ENCODE measurements around the gene AGBL1.

AGBL1 gene

DNA sequence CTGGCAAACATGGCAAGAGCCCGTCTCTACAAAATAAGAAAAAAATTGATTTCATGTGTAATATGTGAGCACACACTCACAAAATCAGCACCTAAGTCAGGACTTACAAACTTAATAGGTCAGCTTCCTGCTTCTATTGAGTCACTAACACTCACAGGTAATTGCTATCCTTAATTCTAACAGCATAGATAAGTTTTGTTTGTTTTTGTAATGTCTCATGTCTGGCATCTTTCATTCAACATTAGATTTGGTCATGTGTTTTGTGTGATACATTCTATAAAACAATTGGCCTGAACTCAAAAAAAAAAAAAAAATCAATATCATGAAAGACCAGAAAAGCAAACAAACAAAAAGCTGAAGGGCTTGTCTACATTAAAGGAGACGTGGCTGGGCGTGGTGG is 564.7 kb downstream of the AGBL1 start:
- DNase-seq (ENCODE audit: low spot score), result no peak

DNA sequence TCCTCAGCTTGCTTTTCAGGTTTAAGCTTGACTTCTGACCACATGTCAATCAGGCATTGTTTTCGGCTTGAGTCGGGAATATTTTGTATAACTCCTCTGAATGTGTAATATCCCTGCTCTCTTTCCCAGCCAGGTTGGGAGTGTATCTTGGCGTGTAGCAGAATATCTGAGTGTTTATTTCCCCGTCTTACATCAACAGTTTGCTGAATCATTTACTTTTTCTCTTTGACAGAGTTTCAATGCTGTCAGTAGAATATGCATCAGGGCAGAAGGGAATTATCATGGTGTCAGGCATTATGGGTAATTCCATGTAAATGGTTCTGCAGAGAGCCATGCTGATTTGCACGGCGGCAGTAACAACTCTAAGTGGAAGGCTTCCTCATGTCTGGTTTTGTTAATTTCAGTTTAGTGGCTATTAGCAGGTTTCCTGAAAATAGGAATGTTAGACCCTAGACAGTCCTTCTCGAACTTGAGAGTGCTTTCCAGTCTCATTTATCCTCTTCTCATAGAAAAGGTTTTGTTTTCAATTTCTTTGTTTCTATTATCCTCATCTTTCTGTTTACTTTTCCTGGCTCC is 566.3 kb downstream of the AGBL1 start:
- no peak for DNase-seq (ENCODE audit: low spot score)

DNA sequence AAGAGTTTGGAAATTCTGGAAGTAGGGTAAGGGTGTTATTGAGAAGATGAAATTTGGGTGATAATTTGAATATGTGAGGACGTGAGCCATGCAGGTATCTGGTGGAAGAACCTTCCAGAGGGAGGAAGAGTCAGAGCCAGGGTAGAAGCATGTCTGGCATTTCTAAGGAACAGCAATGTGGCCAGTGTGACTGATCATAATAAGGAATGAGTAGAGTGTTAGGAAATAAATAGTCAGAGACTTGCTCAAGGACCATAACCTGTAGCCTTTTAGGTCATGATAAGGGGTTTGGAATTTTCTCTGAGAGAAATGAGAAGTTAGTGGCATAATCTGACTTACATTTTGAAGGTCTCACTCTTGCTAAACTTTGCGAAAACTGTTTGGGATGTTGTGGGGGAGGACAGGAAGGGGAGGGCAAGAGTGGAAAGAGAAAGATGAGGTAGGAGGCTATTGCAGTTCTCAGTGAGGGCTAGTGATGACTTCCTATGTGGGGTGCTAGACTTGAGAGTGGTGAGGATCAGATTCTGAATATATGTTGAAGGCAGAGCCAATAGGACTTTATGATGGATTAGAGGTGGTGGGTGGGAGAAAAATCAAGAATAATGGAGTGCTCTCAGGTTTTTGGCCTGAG is 568.3 kb downstream of the AGBL1 start:
- DNase-seq (ENCODE audit: low spot score), result no peak

GRCh38 chr15:86649277-86649676 is 569.6 kb downstream of the AGBL1 start:
- DNase-seq (ENCODE audit: low spot score), result no peak

- DNase-seq (ENCODE audit: low spot score), result no peak
Observed at GRCh38 chr15:86650094-86650493, 570.4 kb downstream of the AGBL1 start.

DNA sequence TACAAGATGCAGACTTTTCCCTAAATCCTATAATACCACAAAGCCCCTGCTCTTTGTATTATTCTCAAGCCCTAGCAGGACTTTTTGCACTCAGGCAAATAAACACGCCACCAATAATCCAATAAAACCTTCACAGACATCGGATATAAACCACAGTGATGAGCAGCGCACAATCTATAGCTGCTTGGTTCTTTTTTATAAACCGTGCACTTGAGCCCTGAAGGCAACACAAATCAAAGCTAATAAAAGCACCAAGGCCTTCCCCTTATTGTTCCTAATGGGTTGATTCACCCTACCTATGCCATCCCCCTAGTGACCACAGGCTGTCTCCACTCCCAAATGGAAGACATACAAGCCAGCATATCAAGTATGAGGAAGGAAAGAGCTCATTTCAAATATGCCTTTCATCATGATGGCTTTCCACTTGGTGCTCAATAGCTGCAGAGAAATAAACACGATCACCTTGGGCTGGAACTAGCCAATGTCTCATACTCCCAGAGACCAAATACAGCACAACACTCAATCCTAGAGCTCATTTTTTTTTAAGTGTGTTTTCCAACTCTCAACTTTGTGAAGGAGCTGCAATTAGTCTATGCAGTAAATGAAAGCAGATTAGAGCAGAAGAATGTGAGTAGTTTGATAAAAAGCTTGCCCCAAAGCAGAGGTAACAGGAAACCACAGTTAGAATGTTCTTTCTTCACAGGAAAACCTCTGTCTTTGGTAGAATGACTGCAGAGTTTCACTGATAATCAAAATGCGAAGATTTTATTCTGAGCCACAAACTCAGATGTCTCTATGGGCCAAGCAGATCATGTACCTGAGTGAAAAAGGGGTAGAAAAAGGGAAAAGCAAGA is 573.9 kb downstream of the AGBL1 start:
- no peak for DNase-seq (ENCODE audit: low spot score)

DNA sequence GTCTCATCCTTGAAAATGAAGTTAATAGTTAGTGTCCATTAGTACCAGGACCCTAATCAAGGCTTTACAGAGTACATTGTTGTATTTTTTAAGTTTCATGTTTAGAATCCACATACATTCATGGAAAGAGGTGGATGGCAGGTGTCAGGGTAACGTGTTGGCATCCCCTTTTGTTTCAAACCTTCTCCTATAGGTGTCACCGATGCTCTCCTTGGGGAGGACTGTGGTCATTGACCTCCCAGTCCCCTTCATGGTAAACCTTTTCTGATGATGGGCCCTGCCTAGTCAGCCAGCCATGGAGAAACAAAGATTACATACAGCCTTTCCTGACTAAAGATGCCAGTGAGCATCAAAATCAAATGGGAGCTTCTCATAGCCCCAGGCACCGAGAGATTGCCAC is 574.8 kb downstream of the AGBL1 start:
- DNase-seq (ENCODE audit: low spot score), result no peak

DNA sequence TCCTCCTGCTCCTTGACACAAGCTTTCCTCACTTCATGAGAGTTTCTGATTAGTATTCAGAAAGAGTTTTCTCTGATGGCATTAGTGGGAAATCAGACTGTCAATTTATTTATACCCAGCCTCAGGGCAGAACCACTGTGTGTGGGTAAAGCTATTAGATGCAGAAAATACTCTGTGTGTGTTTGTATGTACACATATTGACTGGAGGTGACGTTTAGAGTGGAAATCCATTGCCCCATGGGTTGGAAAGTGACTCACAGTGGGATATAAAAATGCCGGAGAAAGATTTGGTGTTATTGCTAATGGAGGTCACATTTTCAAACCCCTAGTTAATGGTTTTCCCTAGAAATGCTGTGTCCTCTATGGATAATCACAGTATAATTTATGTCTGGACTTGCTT is 577.6 kb downstream of the AGBL1 start:
- no peak for DNase-seq (ENCODE audit: low spot score)

GRCh38 chr15:86659724-86660411 is 580.2 kb downstream of the AGBL1 start:
- DNase-seq (ENCODE audit: low spot score), result no peak

DNA sequence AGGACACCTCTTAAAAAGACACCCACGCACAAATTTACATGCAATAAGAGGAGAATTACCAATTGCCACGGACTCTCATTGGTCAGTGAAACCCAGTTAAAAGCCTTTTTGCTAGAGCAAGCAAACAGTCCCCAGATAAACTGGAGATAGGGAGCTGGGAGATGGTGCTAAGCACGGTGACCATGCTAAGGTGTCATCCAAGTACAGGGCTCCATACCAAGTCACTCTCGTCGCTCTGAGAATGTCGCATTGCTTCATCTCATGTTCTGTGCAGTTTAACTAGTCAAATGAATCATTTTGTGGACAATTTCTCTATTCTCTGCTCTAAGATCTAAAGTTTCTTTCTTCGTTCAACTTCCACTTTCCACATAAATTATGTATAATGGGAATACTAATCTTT is 581.9 kb downstream of the AGBL1 start:
- DNase-seq (ENCODE audit: low spot score), result no peak

DNA sequence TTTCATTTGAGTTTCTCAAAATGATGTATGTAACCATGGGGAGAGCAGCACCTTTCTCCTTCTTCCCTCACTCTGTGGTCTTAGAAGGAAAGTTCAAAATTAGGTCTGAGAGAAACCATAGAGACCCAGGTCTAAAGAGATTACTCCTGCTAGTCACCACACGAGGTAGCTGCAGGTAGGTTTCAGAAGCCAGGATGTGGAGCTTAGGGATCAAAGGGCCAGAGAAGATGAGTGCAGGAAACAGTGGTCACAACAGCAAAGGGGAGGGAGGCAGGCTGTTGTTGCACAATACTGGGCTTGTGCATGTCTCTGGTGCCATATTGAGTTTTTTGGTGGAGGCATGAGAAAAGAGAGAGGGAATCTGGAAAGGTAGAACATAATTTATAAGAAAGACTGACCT is 583.6 kb downstream of the AGBL1 start:
- no peak for DNase-seq (ENCODE audit: low spot score)

- DNase-seq (ENCODE audit: low spot score), result no peak
Observed at GRCh38 chr15:86663979-86664378, 584.3 kb downstream of the AGBL1 start.

DNA sequence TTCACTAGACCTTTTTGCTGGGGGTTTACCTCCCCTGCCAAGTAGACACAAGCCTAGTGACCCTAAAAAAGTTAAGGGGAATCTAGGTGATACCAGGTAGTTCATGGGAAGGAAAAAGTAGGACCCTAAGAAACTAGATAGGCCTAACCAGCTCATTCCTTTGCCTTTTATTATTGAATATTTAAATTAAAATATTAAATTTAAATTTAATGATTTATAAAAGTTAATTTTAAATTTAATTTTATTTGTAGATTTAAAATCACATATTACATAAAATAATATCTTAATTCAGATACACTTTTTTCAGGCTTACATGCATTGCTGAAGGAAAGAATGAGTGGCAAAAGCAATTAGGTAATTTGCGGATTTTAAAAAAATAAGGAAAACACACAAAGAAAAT is 584.9 kb downstream of the AGBL1 start:
- DNase-seq (ENCODE audit: low spot score), result no peak

DNA sequence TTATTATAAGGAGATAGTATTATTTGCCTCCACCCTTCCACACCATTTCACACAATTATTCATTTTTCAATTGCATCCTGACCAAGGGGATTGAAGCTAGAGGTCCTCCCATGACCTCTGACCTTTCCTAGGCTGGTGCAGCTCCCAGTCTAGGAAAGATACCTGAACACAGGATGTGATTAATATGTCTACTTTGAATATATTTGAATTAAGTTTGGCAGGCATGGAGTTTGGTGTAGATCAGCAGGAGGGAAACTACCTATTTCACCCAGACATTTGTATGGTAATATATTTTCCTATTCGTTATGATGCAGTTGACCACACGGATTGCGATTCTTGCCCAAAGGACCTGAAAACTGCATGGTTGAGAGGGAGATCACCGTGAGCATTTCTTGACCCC is 596.3 kb downstream of the AGBL1 start:
- no peak for DNase-seq (ENCODE audit: low spot score)

DNA sequence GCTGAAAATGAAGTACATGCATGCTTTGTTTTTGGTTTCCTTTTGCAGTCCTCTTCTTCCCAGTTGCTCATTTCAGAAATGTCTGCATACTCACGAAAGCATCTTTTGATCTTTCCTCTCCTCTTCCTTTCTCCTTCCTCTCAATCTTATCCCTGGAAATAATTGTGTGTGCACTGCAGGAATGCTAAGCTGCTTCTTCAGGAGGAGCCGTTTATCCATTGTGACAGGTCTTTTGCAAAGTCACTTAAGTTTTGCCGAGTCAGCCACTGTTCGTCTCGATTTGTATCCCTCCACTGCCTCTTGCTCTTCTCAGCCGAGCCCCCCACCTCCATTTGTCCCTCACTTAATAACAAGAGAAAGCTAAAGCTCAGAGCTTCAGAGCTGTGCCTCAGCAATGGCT is 597.6 kb downstream of the AGBL1 start:
- no peak for DNase-seq (ENCODE audit: low spot score)

DNA sequence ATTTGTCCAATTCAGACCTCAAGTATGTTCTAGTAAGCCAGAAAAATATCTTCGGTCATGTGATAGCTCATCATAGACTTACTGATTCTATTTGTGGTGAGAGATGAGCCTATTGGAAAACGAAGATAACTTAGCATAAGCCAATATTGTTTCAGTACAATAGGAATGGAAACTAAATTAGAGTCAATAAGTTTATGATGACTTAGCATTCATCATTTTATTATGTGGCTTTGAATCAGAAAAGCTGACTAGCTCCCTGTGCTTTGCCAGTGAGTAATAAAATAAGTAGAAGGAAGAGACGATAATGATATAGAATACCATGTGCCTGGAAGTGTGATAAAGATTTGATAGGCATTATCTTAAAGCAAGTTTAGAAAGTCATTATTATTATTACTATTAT is 605.6 kb downstream of the AGBL1 start:
- no peak for DNase-seq (ENCODE audit: low spot score)

DNA sequence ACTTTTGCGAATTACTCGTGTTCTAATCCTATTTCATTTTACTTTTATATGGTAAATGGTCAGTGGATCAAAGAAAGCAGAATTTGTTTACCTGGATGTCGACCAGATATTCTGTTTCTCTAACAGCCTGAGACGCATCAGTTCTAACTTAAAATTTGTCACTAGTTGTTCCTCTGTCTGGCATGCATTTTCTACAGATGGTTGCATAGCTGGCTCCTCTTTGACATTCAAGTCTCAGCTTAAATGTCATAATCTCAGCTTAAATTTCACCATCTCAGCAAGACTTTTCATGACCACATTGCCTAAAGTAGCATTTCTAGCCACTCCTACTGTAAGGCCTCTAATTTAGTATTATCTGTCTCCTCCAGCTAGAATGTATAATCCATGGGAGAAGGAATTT is 609.3 kb downstream of the AGBL1 start:
- no peak for DNase-seq (ENCODE audit: low spot score)

- no peak for DNase-seq (ENCODE audit: low spot score)
Observed at GRCh38 chr15:86690566-86690965, 610.9 kb downstream of the AGBL1 start.

DNA sequence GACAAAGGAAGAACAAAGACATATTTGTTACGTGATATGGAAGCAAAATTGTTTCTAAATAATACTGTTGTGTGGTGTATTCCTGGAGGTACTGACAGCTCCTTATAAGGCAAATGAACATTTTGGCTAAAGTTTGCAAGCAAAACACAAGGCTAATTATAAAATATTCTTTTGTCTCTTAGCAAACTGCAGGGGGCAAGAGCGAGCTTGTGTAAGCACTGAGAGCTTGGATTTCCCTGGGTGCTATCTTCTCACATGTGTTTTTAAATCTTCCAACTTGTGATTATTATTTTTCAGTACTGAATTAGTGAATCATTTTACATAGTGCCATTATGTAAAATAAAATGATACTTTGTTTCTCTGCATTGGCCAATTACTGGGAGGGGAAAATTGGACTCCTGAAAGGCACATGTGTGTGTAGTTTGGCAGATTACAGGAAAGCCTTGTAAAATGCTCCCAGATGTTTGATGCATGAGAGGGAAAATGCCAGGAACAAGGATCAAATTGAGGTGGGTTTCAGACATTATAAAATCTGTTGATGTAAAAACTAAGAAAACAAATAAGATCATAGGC is 611.5 kb downstream of the AGBL1 start:
- DNase-seq (ENCODE audit: low spot score), result no peak

DNA sequence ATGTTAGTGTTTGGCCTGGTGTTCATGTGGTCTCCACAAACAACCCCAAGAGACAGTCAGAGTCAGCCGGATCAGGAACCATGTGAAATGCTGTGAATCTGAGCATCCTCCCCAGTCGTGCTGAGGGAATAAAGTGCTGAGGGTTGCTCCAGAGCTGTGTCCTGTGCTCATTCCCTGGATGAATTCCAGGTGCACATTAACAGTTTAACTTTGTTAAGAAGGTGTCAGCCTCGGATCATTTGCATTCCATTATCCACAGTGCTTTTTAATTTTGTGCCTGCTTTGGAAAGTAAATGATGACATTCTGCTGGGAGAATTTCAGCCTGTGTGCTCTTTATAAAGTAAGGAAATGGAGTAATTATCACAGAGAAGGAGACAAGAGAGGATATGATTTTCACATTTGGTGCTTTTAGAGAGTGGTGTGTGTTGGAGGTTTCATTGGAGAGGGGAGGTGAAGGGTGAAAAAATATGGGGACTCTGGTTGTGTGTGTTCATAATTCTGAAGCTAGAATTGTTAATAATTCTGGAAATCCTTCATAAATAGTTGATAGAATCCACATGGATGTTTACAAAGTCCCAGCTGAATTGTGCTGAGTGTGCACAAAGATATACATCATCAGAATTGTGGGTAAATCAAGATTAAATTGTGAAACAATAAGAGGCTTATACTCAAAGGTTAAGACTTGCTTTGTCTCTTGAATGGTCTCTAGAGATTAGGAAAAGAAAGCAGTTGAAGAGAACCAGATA is 621.4 kb downstream of the AGBL1 start:
- no peak for DNase-seq (ENCODE audit: low spot score)

- no peak for DNase-seq (ENCODE audit: low spot score)
Observed at GRCh38 chr15:86701611-86701963, 621.9 kb downstream of the AGBL1 start.

DNA sequence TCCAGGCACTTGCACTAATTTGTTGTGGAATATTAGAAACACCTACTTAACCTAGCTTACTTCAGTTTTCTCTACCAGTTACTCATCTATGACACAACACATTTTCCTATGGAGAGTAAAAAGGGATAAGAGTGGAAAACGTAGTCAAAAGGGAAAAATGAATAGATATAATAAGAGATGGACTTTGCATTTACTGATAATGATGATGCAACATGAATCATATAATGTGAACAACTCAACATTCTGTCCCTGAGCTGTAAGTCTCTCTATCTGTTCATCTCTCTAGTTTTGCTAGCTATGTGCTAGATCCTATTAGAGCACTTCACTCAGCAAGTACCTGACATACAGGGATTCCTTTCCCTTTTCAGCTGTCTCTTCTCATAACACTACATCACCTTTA is 627.1 kb downstream of the AGBL1 start:
- DNase-seq (ENCODE audit: low spot score), result no peak

Measured in GM03348 (cell line).